Spleen (tissue), 11 donors: Measurements from ENCODE around the gene METRNL. TPM values are rescaled to one million over a fixed set of nuclear protein-coding genes. Genes with fewer than 3 reads are reported as not detected.

Experiments
- DNase-seq: peaks from one replicate; pipeline ENCODE4 v3.0.0-alpha.2; 2020
- H3K27ac ChIP-seq, 8 donors: fragments of 200-600 bp; sonication (generic) in 7 of 8; 1 replicate in 4 of 8; 2 replicates in 4 of 8; pipeline versions ENCODE4 v1.5.0 to v1.8.0; 2016 to 2021; ENCODE audit warnings: inconsistent platforms in 4 of 8, mild to moderate bottlenecking in 4 of 8, moderate library complexity in 1 of 8
- H3K27me3 ChIP-seq, 7 donors: fragments of 200-600 bp; sonication (generic) in 6 of 7; replicated peaks in 1 of 7; 1 replicate in 4 of 7; 2 replicates in 3 of 7; pipeline versions ENCODE4 v1.5.0 to v1.8.0; 2016 to 2021; ENCODE audit warnings: inconsistent platforms in 3 of 7, mild to moderate bottlenecking in 1 of 7
- H3K36me3 ChIP-seq, 6 donors: fragments of 200-600 bp; sonication (generic) in 5 of 6; 1 replicate in 4 of 6; 2 replicates in 2 of 6; pipeline versions ENCODE4 v1.5.0 to v1.8.0; 2016 to 2021; ENCODE audit warnings: inconsistent platforms in 2 of 6
- H3K4me1 ChIP-seq, 6 donors: fragments of 200-600 bp; sonication (generic) in 5 of 6; 1 replicate in 3 of 6; 2 replicates in 3 of 6; pipeline versions ENCODE4 v1.5.0 to v1.8.0; 2016 to 2021; ENCODE audit warnings: inconsistent platforms in 3 of 6
- H3K4me3 ChIP-seq, 8 donors: fragments of 200-600 bp; sonication (generic) in 7 of 8; 1 replicate in 4 of 8; 2 replicates in 4 of 8; pipeline versions ENCODE4 v1.5.0 to v1.8.0; 2016 to 2021; ENCODE audit warnings: inconsistent platforms in 4 of 8, mild to moderate bottlenecking in 4 of 8, moderate library complexity in 2 of 8
- H3K9me3 ChIP-seq, 8 donors: fragments of 200-600 bp; sonication (generic) in 7 of 8; 1 replicate in 4 of 8; 2 replicates in 4 of 8; pipeline versions ENCODE4 v1.5.0 to v1.8.0; 2016 to 2021; ENCODE audit warnings: inconsistent platforms in 4 of 8
- POLR2A ChIP-seq, 3 donors: fragments of 450-650 bp; IDR thresholded peaks; one replicate each; pipeline ENCODE4 v1.5.1; 2017; ENCODE audit warnings: antibody characterized with exemption in 3 of 3, mild to moderate bottlenecking in 1 of 3
- POLR2AphosphoS5 ChIP-seq, 3 donors: sonication (generic); formaldehyde crosslinking; IDR thresholded peaks; one replicate each; pipeline ENCODE4 v1.5.1; 2017; ENCODE audit warnings: antibody characterized with exemption in 3 of 3
- WGBS, 5 donors: extraction: QIAGEN DNeasy Blood & Tissue Kit in 3 of 5; methylation state at CpG; one replicate each; pipeline versions ENCODE4 v1.1.5 to v1.1.7; 2013 to 2018; 5-methylcytosine and 5-hydroxymethylcytosine counted together
- intact Hi-C: fragments of 100-400 bp; cut with DNase I; formaldehyde crosslinking; loops from one replicate; pipeline ENCODE4 v1.15.0; 2023; ENCODE audit warnings: low total_unique reads
- polyA plus RNA-seq, 3 donors: library from polyadenylated mRNA; stranded (reverse); fragments of 200-250 nt; gene quantifications; one replicate each; pipeline ENCODE4 v1.2.1, GENCODE V29; 2013
- total RNA-seq, 7 donors: library from RNA; depleted of rRNA in 3 of 7; stranded (reverse); fragments of >200 nt in 3 of 7; fragmentation: NEBNext Ultra II Directional in 4 of 7; extraction: Animal tissue kit (Norgen Biotek cat#: 25700) in 4 of 7; gene quantifications; one replicate each; pipeline versions ENCODE4 v1.1.0 to v1.2.1, GENCODE V29; 2016 to 2021
- TF ChIP-seq, protein P1 (sequence below), 11 experiments: fragments of 200-600 bp in 7 of 11; fragments of 450-650 bp in 4 of 11; sonication (generic) in 4 of 11; IDR thresholded peaks in 8 of 11; conservative IDR thresholded peaks in 3 of 11; 1 replicate in 7 of 11; 2 replicates in 4 of 11; pipeline versions ENCODE4 v1.4.0 to v1.8.0; 2016 to 2021; ENCODE audit warnings: antibody characterized with exemption in 11 of 11, inconsistent platforms in 4 of 11, mild to moderate bottlenecking in 1 of 11
- donor health status: healthy with polysubstance abuse.
- donor health status: DM: no; HTN: no; CAD: no; lungs with moderate emphysema.
- donor health status: DM: no; HTN: no; CAD: no.
- donor health status: Bipolar disorder and iron deficiency.
- donor health status: healthy.
- donor health status: DM: no; HTN: no; CAD: no.
- donor health status: DM: yes; HTN: yes; CAD: no.

METRNL gene
- total and polyA plus RNA-seq, 10 donors, result 14.7 to 51.2 (median 35.0) TPM

DNA sequence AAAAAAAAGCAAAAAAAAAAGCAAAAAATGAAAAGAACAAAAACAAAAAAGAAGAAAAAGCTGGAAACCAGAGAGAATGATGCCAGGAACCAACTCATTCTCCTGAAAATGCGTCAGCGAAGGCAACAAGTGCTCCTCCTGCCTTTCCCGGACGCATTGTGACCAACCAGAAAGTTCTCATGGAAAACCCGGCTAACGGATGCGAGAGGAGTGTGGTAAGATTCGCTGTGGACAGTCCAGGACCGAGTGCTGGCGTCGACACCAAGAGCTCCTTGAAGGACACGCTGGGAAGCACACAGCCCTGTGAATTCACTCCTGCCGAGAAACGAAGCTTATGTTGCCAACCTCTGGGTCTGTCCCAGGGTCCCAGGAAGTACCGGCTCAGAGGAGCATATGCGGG lies 43.4 kb downstream of the METRNL start:
- H3K4me3 ChIP-seq, result no peak overlapping the region
- H3K36me3 ChIP-seq, result no peaks in the 10 kb centered on the region
- WGBS, 5 donors, result 79 to 92% (median 86%) methylated on average over 16 of the region's 16 CpGs
- H3K27ac ChIP-seq, result no peak overlapping the region
- TF ChIP-seq POLR2AphosphoS5 (IDR thresholded peaks at IDR 0.05) (no peak), POLR2A (IDR thresholded peaks at IDR 0.05) (no peak)
- TF ChIP-seq, protein P1, sequence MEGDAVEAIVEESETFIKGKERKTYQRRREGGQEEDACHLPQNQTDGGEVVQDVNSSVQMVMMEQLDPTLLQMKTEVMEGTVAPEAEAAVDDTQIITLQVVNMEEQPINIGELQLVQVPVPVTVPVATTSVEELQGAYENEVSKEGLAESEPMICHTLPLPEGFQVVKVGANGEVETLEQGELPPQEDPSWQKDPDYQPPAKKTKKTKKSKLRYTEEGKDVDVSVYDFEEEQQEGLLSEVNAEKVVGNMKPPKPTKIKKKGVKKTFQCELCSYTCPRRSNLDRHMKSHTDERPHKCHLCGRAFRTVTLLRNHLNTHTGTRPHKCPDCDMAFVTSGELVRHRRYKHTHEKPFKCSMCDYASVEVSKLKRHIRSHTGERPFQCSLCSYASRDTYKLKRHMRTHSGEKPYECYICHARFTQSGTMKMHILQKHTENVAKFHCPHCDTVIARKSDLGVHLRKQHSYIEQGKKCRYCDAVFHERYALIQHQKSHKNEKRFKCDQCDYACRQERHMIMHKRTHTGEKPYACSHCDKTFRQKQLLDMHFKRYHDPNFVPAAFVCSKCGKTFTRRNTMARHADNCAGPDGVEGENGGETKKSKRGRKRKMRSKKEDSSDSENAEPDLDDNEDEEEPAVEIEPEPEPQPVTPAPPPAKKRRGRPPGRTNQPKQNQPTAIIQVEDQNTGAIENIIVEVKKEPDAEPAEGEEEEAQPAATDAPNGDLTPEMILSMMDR (IDR thresholded peaks at IDR 0.05 in 8 of 11, conservative IDR thresholded peaks at IDR 0.05 in 3 of 11), result no peak
- intact Hi-C loops, result no loop called here
- peaks cover 14 to 60% (median 36%) of the 10 kb centered on the region in 6 donors for H3K4me1 ChIP-seq
- H3K27me3 ChIP-seq, result peaks cover 0 to 93% (median 23%) of the 10 kb centered on the region in 7 donors
- DNase-seq, result peak; percentile 54
- H3K9me3 ChIP-seq, result no peaks in the 10 kb centered on the region

DNA sequence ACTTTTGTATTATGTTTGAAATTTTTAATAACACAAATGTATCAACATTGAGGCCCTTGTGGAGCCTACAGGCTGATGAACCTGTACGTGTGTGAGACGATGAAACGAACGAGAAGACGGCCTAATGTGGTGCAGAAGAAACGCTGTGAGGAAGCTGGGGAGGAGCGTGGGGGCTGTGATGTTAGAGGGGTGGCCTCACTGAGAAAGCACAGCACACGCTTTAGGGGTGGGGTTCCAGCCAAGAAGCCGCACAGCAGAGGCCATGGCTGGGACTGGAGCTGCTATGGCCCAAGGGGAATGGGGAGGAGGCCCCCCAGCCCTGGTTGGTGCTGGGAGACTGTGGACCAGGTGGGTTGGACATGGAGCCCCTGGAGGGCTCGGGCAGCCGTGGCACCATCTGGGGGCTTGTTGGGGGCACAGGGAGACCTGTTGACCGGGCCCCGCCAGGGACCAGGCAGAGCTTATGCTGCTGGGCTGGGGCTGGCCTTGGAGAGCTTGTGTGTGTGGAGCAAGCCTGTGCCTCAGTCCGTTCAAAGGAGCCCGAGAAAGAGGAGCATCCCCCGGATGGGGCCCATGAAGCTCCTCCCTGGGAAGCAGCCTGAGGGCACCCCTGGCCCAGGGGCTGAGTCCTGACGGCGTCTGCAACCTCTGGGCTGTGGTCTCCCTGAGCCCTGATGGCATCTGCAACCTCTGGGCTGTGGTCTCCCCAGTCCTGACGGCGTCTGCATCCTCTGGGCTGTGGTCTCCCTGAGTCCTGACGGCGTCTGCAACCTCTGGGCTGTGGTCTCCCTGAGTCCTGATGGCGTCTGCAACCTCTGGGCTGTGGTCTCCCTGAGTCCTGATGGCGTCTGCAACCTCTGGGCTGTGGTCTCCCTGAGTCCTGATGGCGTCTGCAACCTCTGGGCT lies 44.7 kb downstream of the METRNL start:
- no peaks in the 10 kb centered on the region for H3K36me3 ChIP-seq
- H3K9me3 ChIP-seq, result no peaks in the 10 kb centered on the region
- H3K27me3 ChIP-seq, result peaks cover 0 to 88% (median 23%) of the 10 kb centered on the region in 7 donors
- DNase-seq, result peak; percentile 74
- 67 to 75% (median 72%) methylated on average over 20 to 25 of the region's 25 CpGs for WGBS, 5 donors
- intact Hi-C loops, result no loop called here
- no peak overlapping the region for H3K27ac ChIP-seq
- TF ChIP-seq POLR2AphosphoS5 (IDR thresholded peaks at IDR 0.05) (no peak), POLR2A (IDR thresholded peaks at IDR 0.05) (no peak)
- TF ChIP-seq, protein P1 (IDR thresholded peaks at IDR 0.05 in 8 of 11, conservative IDR thresholded peaks at IDR 0.05 in 3 of 11), result no peak
- no peak overlapping the region for H3K4me3 ChIP-seq
- peaks cover 9 to 51% (median 31%) of the 10 kb centered on the region in 6 donors for H3K4me1 ChIP-seq

DNA sequence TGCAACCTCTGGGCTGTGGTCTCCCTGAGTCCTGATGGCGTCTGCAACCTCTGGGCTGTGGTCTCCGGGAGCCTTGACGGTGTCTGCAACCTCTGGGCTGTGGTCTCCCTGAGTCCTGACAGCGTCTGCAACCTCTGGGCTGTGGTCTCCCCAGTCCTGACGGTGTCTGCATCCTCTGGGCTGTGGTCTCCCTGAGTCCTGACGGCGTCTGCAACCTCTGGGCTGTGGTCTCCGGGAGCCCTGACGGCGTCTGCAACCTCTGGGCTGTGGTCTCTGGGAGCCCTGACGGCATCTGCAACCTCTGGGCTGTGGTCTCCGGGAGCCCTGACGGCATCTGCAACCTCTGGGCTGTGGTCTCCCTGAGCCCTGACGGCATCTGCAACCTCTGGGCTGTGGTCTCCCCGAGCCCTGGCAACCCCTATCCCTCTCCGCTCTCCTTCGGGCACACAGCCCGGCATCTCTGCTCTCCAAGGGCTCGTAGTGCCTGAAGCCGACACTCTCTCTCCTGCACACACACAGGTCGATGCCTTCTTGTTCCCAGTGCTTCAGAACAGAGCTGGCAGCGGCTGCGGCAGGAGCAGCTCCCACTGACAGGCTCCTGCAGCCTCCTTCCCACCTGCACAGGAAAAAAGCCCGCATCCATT lies 45.6 kb downstream of the METRNL start:
- peaks cover 0 to 84% (median 23%) of the 10 kb centered on the region in 7 donors for H3K27me3 ChIP-seq
- TF ChIP-seq POLR2AphosphoS5 (IDR thresholded peaks at IDR 0.05), result no peak
- TF ChIP-seq, protein P1 (IDR thresholded peaks at IDR 0.05 in 8 of 11, conservative IDR thresholded peaks at IDR 0.05 in 3 of 11), result no peak
- no peak for TF ChIP-seq POLR2A (IDR thresholded peaks at IDR 0.05)
- intact Hi-C loops, result no loop called here
- no peak overlapping the region for H3K27ac ChIP-seq
- H3K36me3 ChIP-seq, result no peaks in the 10 kb centered on the region
- 43 to 63% (median 50%) methylated on average over 13 to 24 of the region's 24 CpGs for WGBS, 5 donors
- peaks cover 8 to 46% (median 25%) of the 10 kb centered on the region in 6 donors for H3K4me1 ChIP-seq
- peak; percentile 58 for DNase-seq
- H3K4me3 ChIP-seq, result no peak overlapping the region
- no peaks in the 10 kb centered on the region for H3K9me3 ChIP-seq
